KOPT-K1 (cell line): ENCODE measurements around the gene ACVRL1.

ENCODE experiments used
- H3K27ac ChIP-seq: fragments of 200-600 bp; sonication (generic); 2 replicates; pipeline ENCODE4 v1.5.1; 2016; ENCODE audit warnings: antibody characterized with exemption, mild to moderate bottlenecking, low read depth, low read length; ENCODE audit not compliant: poor library complexity, severe bottlenecking
- H3K36me3 ChIP-seq: fragments of 200-600 bp; sonication (generic); 2 replicates; pipeline ENCODE4 v1.5.1; 2017; ENCODE audit warnings: antibody characterized with exemption, mild to moderate bottlenecking, low read length, moderate library complexity; ENCODE audit not compliant: insufficient read depth
- H3K9me3 ChIP-seq: fragments of 200-600 bp; sonication (generic); 2 replicates; pipeline ENCODE4 v1.5.1; 2017; ENCODE audit warnings: antibody characterized with exemption, low read length, mild to moderate bottlenecking; ENCODE audit not compliant: insufficient read depth, poor library complexity, severe bottlenecking

ACVRL1 gene

DNA sequence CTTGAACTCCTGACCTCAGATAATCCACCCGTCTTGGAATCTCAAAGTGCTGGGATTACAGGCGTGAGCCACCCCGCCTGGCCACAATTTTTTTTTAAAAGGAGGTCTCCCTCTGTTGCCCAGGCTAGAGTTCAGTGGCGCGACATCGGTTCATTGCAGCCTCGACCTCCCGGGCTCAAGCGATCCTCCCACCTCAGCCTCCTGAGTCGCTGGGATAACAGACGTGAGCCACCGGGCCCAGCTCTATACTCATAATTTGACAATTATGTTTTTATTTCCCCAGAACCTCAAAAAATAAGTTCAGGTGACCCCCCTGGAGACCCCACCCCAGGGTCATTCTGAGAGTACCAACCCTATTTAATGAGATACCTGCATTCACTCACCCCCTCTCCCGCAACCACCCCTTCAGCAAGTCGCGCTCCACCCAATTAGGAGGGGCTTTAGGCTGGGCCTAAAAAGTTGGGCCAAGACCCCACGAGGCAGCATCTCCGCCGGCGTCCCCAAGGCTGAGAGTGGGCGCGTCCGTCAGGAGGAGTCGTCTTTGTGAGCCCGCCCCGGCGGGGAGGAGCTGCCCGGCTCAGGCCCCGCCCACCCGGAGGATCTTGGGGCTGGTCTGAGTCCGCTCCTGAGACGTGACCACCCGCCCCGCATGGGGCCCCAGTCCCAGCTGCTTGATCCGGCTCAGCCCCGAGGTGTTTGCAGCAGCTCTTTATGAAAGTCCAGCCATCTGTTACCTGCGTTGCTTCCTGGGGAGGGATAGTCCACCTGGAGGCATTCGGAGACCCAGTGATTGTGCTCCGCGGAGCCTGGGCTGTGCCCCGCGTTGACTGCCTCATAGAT is 19.6 kb upstream of the ACVRL1 start, which contains the start of gene ANKRD33:
Gene ANKRD33, plus strand, starts transcription at position 628 of the 840 bp plus-strand sequence. Its CDS starts 84 bp downstream, at position 712.
- no peak within 1 kb of the TSS for H3K27ac ChIP-seq
- H3K9me3 ChIP-seq = peaks cover 7% of the 10 kb centered on the region
- H3K36me3 ChIP-seq = no peaks in the 10 kb centered on the region

DNA sequence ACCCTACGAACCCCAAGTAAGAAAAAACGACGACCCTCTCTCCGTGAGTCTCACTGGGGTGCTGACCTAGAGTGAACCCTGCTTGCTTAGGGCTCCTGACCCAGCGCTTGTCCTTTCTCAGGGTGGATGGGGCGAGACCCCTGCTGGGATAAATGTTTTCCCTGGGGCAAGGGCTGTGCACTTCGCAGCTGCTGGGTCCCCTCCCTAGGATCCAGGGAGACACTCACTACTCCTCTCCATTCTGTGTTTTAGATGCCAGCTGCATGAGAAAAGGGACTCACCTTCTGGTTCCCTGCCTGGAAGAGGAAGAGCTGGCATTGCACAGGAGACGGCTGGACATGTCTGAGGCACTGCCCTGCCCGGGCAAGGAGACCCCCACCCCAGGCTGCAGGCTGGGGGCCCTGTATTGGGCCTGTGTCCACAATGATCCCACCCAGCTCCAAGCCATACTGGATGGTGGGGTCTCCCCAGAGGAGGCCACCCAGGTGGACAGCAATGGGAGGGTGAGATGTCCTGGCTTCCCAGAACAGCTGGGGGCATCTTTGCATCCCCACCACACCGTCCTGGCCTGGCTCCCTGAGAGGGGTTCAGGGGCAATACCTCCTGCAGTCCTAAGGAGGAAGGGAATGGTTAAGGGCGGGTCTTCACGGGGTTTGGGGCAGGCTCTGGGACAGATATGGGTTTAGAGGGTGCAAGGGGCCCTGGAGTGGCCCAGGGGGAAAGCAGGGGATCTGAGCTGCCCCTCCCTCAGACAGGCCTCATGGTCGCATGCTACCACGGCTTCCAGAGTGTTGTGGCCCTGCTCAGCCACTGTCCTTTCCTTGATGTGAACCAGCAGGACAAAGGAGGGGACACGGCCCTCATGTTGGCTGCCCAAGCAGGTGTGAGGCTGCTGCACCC is 18.7 kb upstream of the ACVRL1 start:
- H3K9me3 ChIP-seq = peaks cover 7% of the 10 kb centered on the region
- H3K27ac ChIP-seq = no peak overlapping the region
- no peaks in the 10 kb centered on the region for H3K36me3 ChIP-seq

DNA sequence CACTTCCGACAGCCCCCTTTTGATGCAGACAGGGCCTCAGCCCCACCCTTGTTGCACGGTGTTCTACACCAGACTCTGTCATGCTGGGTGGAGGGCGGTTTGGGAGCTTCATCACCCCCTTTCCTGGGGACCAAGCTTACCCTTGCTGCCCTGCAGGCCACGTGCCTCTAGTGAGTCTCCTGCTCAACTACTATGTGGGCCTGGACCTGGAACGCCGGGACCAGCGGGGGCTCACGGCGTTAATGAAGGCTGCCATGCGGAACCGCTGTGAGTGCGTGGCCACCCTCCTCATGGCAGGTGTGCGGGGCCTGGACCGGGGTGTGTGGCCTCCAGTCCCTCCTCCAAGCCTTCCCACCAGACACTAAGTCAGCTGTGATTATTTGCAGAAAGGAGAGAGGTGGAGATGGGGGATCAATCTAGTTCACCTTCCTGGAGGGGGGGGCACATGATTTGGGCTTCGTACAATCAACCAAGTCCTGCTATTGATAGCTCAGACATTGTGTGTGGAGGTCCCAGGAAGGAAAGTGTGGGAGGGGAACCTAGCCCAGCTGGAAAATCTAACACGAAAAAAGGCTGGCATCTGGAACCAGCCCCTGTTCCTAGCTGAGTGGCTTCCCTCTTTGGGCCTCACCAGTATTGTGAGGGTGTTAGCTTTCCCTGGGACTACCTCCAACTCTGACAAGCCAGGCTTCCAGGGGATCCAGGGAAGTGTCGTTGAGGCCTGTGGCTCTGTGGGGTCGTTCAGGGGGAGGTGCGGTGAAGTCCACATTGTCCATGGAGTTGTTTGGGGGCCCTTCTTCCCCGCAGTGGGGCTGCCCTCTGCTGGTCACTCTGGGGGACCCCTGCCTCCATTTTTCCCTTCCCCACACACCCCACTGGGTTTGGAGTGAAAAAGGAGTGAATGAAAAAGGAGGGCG is 17.8 kb upstream of the ACVRL1 start:
- H3K27ac ChIP-seq = no peak overlapping the region
- H3K36me3 ChIP-seq = no peaks in the 10 kb centered on the region
- peaks cover 7% of the 10 kb centered on the region for H3K9me3 ChIP-seq

DNA sequence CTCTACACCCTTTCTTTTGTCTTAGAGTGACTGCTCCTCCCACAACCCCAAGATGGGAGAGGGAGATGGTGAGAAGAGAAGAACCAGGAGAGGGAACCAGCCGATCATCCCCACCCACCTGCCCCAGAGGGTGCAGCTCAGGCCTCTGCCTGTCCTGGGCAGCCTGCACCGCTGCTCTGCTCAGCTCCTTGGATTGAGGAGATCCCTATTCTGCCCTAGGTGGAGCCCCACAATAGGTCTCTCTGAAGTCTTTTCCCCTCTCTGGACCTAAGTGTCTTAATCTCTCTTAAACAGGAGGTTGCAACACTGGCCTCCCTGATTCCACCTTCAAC is 17.2 kb upstream of the ACVRL1 start:
- H3K9me3 ChIP-seq = peaks cover 2% of the 10 kb centered on the region
- H3K27ac ChIP-seq = no peak overlapping the region
- no peaks in the 10 kb centered on the region for H3K36me3 ChIP-seq

DNA sequence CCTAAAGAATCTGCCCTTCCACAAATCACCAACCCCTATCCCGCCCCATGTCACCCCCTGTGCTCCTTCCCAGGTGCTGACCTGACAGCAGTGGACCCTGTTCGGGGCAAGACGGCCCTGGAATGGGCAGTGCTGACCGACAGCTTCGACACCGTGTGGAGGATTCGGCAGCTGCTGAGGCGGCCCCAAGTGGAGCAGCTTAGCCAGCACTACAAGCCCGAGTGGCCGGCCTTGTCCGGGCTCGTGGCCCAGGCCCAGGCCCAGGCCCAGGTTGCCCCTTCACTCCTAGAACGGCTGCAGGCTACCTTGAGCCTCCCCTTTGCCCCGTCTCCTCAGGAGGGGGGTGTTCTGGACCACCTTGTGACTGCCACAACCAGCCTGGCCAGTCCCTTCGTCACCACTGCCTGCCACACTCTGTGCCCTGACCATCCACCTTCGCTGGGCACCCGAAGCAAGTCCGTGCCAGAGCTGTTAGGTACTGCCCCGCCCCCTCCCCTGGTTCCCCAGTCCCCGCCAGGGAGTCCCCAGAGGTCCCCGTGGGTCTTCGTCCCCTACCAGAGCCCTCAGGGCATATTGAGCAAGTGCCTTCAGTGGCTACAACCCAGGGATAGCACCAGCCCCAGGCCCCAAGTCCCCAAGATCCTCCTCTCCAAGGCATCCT is 16.7 kb upstream of the ACVRL1 start:
- Histone ChIP-seq H3K9me3 (no peaks in the 10 kb centered on the region), H3K27ac (no peak overlapping the region), H3K36me3 (no peaks in the 10 kb centered on the region)

DNA sequence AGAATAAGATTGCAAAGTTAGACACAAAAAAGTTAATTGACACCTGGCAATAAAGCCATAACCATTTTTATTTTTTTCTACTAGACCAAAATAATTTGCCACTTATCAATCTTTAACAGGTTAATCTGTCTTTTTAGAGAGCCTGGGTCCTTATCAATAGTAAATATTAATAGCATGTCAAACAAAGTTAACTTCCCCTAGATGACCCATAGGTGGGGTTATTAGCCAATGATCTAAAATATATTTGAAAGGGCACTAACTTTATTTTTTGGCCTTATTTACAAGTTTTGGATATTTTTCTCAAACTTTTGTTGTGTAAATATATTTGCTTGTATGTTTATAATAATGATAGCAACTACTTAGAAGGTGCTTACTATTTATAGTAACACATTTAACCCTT is 15.5 kb upstream of the ACVRL1 start:
- no peaks in the 10 kb centered on the region for H3K9me3 ChIP-seq
- H3K27ac ChIP-seq = no peak overlapping the region
- no peaks in the 10 kb centered on the region for H3K36me3 ChIP-seq

DNA sequence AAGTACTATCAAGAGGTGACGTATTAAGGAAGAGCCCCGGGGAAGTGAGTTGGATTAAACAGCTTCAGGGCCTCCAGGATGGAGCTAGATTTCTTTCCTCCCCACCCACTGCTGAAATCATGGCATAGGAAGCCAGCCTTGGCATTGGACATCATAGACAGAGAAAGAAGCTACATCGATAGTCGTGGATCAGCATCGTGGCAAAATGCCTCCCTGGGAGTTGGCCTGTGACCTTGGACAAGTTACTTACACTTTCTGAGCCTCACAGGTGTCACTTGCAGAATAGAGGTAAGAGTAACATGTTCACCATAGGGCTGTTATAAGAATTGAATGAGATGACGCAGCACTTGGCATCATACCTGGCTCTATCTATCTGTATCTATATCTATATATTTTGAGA is 13.5 kb upstream of the ACVRL1 start:
- Histone ChIP-seq H3K36me3 (no peaks in the 10 kb centered on the region), H3K27ac (no peak overlapping the region), H3K9me3 (no peaks in the 10 kb centered on the region)

DNA sequence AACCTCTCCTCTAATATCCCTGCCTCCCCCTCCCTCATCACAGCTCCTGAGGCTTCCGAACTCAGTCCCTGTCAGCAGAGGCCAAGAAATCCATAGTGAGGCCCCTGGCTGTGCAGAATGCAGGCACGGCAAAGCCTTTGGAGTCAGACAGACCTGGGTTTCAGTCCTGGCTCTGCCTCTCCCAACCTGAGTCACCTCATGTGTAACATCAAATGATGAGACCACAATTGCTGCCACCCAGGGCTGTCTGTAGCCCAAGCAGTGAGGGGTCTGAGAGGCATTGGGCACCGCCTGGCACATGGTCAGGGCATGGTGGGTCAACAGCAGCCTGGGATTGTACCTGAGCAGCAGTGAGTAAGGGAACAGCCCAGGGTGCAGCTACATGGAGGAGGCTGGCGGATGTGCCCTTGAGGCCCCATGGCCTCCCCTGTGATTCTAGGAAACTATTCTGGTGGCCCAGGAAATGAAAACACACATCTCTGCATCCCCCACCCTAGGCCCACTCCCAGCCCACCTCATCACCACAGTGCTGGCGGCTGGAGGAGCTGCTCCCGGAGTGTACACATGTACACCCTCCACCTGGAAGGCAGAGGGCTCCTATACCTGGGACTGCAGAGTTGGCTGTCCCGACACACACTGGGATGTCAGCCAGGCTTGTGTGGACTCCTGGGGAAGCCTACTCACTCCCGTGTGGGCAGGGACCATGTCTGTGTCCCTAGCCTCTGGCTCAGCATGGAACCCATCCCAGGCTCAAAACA is 11.7 kb upstream of the ACVRL1 start:
- H3K9me3 ChIP-seq = no peaks in the 10 kb centered on the region
- no peak overlapping the region for H3K27ac ChIP-seq
- no peaks in the 10 kb centered on the region for H3K36me3 ChIP-seq

DNA sequence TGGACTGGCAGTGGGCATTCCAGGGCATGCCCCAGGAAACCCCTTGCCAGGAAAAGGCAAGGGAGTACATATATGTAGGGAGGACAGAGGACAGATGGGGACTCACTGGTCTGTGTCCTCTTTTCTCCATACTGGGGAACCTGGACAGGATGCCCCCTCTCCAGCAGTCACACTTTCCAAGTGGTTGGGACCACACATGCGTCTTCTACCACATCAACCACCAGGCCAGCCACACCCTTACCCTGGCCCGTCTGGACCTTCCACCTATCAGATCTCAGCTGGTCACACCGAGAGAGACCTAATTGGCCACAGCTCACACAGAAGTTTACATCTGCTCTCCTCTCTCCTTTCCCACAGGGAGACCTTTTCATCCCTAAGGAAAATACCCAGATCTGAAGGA is 11.1 kb upstream of the ACVRL1 start:
- no peaks in the 10 kb centered on the region for H3K36me3 ChIP-seq
- no peak overlapping the region for H3K27ac ChIP-seq
- no peaks in the 10 kb centered on the region for H3K9me3 ChIP-seq

DNA sequence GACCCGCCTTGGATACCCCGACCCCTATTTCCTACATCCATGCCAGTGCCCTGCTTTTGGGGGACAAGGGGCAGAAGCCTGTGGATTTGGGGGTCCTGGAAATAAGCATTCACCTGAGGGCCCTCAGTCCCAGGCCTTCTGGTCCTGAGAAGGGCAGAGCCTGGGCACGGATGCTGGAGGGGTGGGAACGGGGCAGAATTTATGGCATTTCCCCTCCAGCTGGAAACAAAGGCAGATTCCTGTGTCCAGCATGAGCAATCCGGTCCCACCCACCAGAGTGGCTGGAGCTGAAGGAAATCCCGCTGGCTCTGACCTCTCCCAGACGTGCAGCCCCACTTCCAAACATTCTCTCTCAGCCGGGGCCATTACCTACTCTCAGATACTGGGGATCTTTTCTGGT is 10.1 kb upstream of the ACVRL1 start:
- Histone ChIP-seq H3K27ac (no peak overlapping the region), H3K36me3 (no peaks in the 10 kb centered on the region), H3K9me3 (no peaks in the 10 kb centered on the region)

DNA sequence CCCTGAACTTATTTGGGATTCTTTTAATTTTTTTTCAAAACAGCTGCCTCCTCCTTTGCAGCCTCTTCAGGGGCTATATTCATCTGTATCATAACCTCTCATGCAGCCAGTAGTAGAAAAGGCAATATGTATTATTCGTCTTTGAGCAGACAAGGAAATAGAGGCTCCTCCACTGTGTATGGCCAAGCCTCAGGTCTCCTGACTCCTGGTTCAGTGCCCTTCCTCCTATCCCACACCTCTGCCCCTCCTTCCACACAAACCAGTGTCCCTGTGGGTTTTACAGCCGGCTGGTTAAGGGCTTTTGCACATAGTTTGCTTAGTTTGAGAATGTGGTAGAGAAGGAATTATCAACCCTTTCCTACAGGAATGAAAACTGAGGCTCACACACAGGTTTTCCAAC is 8.8 kb upstream of the ACVRL1 start:
- H3K9me3 ChIP-seq = no peaks in the 10 kb centered on the region
- H3K27ac ChIP-seq = no peak overlapping the region
- H3K36me3 ChIP-seq = no peaks in the 10 kb centered on the region

DNA sequence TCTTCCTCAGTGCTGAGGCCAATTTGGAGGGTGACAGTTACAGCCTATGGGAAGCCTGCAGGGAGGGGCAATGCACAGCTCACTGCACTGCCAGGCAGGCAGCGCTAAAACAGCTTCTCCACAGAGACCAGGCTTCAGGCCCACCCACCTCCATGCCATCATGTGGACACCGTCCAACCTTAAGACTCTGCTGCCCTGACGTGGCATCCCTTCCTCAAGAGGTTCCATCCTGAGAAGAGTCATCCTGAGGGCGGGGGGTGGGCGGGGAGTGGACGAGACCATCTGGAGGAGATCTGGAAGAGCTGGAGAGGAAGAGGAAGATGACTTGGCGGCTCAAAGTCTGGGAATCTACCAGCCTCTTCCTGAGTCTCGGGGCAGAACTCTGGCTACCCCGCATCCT is 8.4 kb upstream of the ACVRL1 start:
- no peaks in the 10 kb centered on the region for H3K9me3 ChIP-seq
- H3K27ac ChIP-seq = no peak overlapping the region
- H3K36me3 ChIP-seq = no peaks in the 10 kb centered on the region

DNA sequence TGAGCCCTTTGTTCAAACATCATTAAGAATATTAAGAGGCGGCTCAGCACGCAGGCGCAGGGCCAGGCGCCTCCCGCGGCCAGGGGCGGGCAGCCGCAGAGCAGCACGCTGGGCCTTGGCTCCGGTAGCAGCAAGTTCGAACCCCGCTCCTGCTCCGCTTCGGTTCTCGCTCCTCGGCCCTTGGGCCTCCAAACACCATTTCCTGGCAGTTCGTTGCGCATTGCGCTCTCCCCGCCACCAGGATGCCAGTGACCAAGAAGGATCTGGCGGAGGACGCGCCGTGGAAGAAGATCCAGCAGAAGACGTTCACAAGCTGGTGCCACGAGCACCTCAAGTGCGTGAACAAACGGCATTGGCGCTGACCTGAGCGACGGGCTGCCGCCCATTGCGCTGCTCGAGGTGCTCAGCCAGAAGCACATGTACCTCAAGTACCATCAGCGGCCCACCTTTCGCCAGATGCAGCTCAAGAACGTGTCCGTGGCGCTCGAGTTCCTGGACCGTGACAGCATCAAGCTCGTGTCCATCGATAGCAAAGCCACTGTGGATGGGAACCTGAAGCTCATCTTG is 6.9 kb upstream of the ACVRL1 start:
- Histone ChIP-seq H3K9me3 (no peaks in the 10 kb centered on the region), H3K36me3 (no peaks in the 10 kb centered on the region), H3K27ac (no peak overlapping the region)
